Measurements from ENCODE around the gene ZNF710. TPM values are rescaled to one million over a fixed set of nuclear protein-coding genes. Genes with fewer than 3 reads are reported as not detected.
A peak's percentile ranks its signal among the peaks of the same experiment; 100 is the strongest.

The ZNF710 gene
- polyA plus RNA-seq, 2 donors: 21.1 to 62.1 TPM

DNA sequence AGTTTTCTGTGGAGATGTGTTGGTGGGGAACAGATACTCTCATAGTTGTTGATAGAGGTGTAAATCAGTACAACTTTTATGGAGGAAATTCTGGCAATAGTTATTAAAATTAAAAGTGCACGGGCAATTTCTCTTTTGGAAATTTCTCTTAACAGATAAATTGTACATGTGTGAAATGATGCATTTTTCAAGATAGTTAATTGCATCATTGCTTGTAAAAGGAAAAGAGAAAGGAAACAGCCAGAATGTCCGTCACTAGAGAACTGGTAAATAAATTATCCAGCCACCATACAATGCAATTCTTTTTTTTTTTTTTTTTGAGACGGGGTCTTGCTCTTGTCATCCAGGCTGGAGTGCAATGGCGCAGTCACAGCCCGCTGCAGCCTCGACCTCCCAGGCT, 14.2 kb downstream of the ZNF710 start:
- no peaks in the 10 kb centered on the region for H3K36me3 ChIP-seq (ENCODE audit: control insufficient read depth in 2 of 2, insufficient read depth in 2 of 2, low read length in 1 of 2)
- WGBS, 2 donors: 91 to 95% methylated on average over 6 of the region's 6 CpGs
- peaks cover 0 to 4% of the 10 kb centered on the region in 2 donors for H3K9me3 ChIP-seq (ENCODE audit: control insufficient read depth in 2 of 2, insufficient read depth in 1 of 2, low read depth in 1 of 2, low read length in 1 of 2)
- no peak overlapping the region for H3K27ac ChIP-seq (ENCODE audit: low read depth in 2 of 2, low read length in 1 of 2)
- H3K27me3 ChIP-seq (ENCODE audit: control insufficient read depth in 1 of 2, insufficient read depth in 2 of 2, low read length in 2 of 2): no peaks in the 10 kb centered on the region
- H3K4me3 ChIP-seq (ENCODE audit: low read depth in 1 of 2, low read length in 2 of 2): no peak overlapping the region
- peaks cover 0 to 2% of the 10 kb centered on the region in 2 donors for H3K4me1 ChIP-seq (ENCODE audit: control insufficient read depth in 2 of 2, insufficient read depth in 2 of 2, low read length in 1 of 2)

DNA sequence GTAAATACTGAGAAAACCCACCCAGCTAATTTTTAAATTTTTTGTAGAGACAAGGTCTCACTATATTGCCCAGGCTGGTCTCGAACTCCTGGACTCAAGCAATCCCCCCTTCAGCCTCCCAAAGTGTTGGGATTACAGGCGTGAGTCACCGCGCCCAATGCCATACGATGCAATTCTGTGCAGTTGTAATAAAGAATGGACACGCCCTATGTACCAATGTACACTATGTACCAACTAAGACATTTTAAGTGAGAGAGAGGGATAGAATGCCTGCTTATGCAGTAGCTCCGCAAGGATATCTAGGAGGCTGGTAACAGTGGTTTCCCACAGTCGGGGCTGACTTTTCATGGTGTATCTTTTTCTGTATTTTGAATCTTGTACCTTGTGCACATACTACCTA, 14.6 kb downstream of the ZNF710 start:
- WGBS, 2 donors: 83 to 87% methylated on average over 8 of the region's 8 CpGs
- peaks cover 0 to 2% of the 10 kb centered on the region in 2 donors for H3K4me1 ChIP-seq (ENCODE audit: control insufficient read depth in 2 of 2, insufficient read depth in 2 of 2, low read length in 1 of 2)
- H3K9me3 ChIP-seq (ENCODE audit: control insufficient read depth in 2 of 2, insufficient read depth in 1 of 2, low read depth in 1 of 2, low read length in 1 of 2): peaks cover 0 to 4% of the 10 kb centered on the region in 2 donors
- H3K27ac ChIP-seq (ENCODE audit: low read depth in 2 of 2, low read length in 1 of 2): no peak overlapping the region
- H3K4me3 ChIP-seq (ENCODE audit: low read depth in 1 of 2, low read length in 2 of 2): no peak overlapping the region
- H3K27me3 ChIP-seq (ENCODE audit: control insufficient read depth in 1 of 2, insufficient read depth in 2 of 2, low read length in 2 of 2): no peaks in the 10 kb centered on the region
- no peaks in the 10 kb centered on the region for H3K36me3 ChIP-seq (ENCODE audit: control insufficient read depth in 2 of 2, insufficient read depth in 2 of 2, low read length in 1 of 2)

DNA sequence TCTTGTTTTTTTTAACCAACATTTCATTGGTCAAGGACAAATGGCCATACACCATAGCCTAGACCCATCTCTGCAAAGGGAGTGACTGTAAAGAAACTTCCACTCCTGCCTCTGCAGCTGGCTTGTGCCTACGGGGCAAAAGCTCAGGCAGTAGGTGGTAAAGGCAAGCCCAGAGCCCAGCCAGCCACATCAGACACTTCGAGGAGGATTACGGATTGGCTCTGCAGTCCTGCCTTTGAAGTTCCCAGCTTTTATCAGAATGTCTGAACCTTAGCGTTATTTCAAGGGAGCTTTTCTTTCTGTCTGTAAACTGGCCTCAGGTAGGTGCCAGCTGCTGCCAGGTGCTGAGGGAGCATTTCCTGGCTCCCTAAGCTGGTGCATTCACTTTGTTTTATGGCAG, 15.6 kb downstream of the ZNF710 start:
- H3K9me3 ChIP-seq (ENCODE audit: control insufficient read depth in 2 of 2, insufficient read depth in 1 of 2, low read depth in 1 of 2, low read length in 1 of 2): peaks cover 0 to 4% of the 10 kb centered on the region in 2 donors
- H3K27ac ChIP-seq (ENCODE audit: low read depth in 2 of 2, low read length in 1 of 2): peak overlapping the region; percentile 12 to 51
- no peak overlapping the region for H3K4me3 ChIP-seq (ENCODE audit: low read depth in 1 of 2, low read length in 2 of 2)
- H3K27me3 ChIP-seq (ENCODE audit: control insufficient read depth in 1 of 2, insufficient read depth in 2 of 2, low read length in 2 of 2): no peaks in the 10 kb centered on the region
- peaks cover 0 to 2% of the 10 kb centered on the region in 2 donors for H3K4me1 ChIP-seq (ENCODE audit: control insufficient read depth in 2 of 2, insufficient read depth in 2 of 2, low read length in 1 of 2)
- 40 to 42% methylated on average over 4 of the region's 4 CpGs for WGBS, 2 donors
- no peaks in the 10 kb centered on the region for H3K36me3 ChIP-seq (ENCODE audit: control insufficient read depth in 2 of 2, insufficient read depth in 2 of 2, low read length in 1 of 2)

DNA sequence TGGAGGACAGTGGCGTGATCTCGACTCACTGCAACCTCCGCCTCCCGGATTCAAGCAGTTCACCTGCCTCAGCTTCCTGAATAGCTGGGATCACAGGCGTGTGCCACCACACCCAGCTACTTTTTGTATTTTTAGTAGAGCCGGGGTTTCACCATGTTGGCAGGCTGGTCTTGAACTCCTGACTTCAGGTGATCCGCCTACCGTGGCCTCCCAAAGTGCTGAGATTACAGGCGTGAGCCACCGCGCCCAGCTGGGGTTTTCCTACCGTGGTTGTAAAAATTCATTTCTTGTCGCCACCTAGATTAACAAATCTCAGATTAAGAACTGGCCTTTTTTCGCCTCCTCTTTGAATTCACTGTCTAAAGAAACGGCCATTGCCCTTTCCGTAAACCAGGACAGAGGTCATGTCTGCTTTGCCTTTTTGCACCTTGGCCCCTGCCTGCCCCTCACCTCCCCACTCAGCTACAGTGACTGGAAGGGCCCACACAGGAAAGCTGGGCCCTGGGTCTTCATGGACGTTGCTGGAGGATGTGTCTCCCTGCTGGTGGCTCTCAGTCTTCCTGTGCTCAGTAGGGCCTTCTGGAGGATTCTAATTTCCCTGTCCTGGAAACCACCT, 17.2 kb downstream of the ZNF710 start:
- H3K36me3 ChIP-seq (ENCODE audit: control insufficient read depth in 2 of 2, insufficient read depth in 2 of 2, low read length in 1 of 2): no peaks in the 10 kb centered on the region
- WGBS, 2 donors: 80 to 82% methylated on average over 17 of the region's 17 CpGs
- H3K27me3 ChIP-seq (ENCODE audit: control insufficient read depth in 1 of 2, insufficient read depth in 2 of 2, low read length in 2 of 2): no peaks in the 10 kb centered on the region
- H3K4me3 ChIP-seq (ENCODE audit: low read depth in 1 of 2, low read length in 2 of 2): no peak overlapping the region
- no peaks in the 10 kb centered on the region for H3K9me3 ChIP-seq (ENCODE audit: control insufficient read depth in 2 of 2, insufficient read depth in 1 of 2, low read depth in 1 of 2, low read length in 1 of 2)
- H3K4me1 ChIP-seq (ENCODE audit: control insufficient read depth in 2 of 2, insufficient read depth in 2 of 2, low read length in 1 of 2): peaks cover 0 to 4% of the 10 kb centered on the region in 2 donors
- H3K27ac ChIP-seq (ENCODE audit: low read depth in 2 of 2, low read length in 1 of 2): peak overlapping the region in 1 of 2 donors; percentile 66

DNA sequence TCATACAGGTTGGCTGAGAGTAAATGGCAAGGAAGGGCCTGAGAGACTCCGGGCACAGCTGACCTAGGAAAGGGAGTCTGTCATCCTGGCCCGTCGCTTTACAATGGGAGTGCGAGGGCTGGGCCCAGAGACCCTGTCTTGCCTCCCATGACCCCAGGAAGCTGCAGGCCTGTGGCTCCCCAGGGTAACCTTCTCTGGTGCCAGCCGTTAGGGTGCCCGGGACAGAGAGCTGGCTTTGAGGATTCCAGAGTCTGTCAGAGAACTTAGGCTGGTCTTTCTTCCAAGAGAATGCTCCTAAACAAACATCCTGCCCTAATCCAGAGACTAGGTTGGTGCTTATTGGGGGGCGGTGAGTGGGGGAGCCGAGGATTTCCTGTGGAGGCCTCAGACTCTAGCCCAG, 18.5 kb downstream of the ZNF710 start:
- H3K27ac ChIP-seq (ENCODE audit: low read depth in 2 of 2, low read length in 1 of 2): peak overlapping the region in 1 of 2 donors; percentile 59

DNA sequence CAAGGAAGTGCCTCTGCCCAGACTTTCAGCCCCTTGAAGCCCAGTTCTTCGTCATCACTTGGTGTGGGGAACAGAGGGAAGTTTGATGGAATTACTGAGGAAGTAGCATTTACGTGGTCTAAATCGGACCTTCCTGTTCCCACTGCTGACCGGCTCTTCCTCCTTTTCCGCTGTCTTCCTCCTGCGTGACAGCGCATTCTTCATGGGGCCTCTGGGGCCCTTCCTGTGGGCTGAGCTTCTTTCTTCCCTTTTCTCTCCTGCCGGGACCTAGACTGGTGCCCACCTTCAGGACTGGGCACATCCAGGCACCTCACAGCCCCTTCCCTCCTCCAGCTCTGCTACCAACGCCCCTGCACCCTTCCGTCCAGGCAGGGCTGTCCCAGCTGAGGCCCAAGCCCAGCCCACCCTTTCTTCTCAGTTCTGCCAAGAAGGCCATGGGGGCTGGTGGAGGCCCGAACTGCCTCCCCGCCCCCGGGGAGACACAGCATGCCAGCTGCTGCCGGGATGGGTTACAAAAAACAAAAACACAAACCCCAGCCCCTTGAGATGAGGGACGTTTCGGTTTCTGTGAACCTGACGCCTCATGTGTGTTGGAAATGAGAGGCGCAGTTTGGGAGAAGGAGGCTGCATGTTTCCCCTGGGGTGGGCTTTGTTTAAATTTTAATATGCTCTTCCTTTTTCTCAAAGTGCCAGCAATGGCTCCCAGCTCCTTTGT, 19.1 kb downstream of the ZNF710 start:
- no peak overlapping the region for H3K4me3 ChIP-seq (ENCODE audit: low read depth in 1 of 2, low read length in 2 of 2)
- H3K27ac ChIP-seq (ENCODE audit: low read depth in 2 of 2, low read length in 1 of 2): peak overlapping the region; percentile 8 to 59
- H3K27me3 ChIP-seq (ENCODE audit: control insufficient read depth in 1 of 2, insufficient read depth in 2 of 2, low read length in 2 of 2): no peaks in the 10 kb centered on the region
- H3K36me3 ChIP-seq (ENCODE audit: control insufficient read depth in 2 of 2, insufficient read depth in 2 of 2, low read length in 1 of 2): no peaks in the 10 kb centered on the region
- peaks cover 0 to 4% of the 10 kb centered on the region in 2 donors for H3K4me1 ChIP-seq (ENCODE audit: control insufficient read depth in 2 of 2, insufficient read depth in 2 of 2, low read length in 1 of 2)
- H3K9me3 ChIP-seq (ENCODE audit: control insufficient read depth in 2 of 2, insufficient read depth in 1 of 2, low read depth in 1 of 2, low read length in 1 of 2): no peaks in the 10 kb centered on the region
- 61 to 71% methylated on average over 17 to 18 of the region's 18 CpGs for WGBS, 2 donors

More for the DNA sequence above, 18.5 kb downstream of the ZNF710 start:
- H3K27me3 ChIP-seq (ENCODE audit: control insufficient read depth in 1 of 2, insufficient read depth in 2 of 2, low read length in 2 of 2): no peaks in the 10 kb centered on the region
- no peaks in the 10 kb centered on the region for H3K36me3 ChIP-seq (ENCODE audit: control insufficient read depth in 2 of 2, insufficient read depth in 2 of 2, low read length in 1 of 2)
- H3K4me1 ChIP-seq (ENCODE audit: control insufficient read depth in 2 of 2, insufficient read depth in 2 of 2, low read length in 1 of 2): peaks cover 0 to 4% of the 10 kb centered on the region in 2 donors
- no peaks in the 10 kb centered on the region for H3K9me3 ChIP-seq (ENCODE audit: control insufficient read depth in 2 of 2, insufficient read depth in 1 of 2, low read depth in 1 of 2, low read length in 1 of 2)
- 73 to 78% methylated on average over 8 of the region's 8 CpGs for WGBS, 2 donors
- H3K4me3 ChIP-seq (ENCODE audit: low read depth in 1 of 2, low read length in 2 of 2): no peak overlapping the region

DNA sequence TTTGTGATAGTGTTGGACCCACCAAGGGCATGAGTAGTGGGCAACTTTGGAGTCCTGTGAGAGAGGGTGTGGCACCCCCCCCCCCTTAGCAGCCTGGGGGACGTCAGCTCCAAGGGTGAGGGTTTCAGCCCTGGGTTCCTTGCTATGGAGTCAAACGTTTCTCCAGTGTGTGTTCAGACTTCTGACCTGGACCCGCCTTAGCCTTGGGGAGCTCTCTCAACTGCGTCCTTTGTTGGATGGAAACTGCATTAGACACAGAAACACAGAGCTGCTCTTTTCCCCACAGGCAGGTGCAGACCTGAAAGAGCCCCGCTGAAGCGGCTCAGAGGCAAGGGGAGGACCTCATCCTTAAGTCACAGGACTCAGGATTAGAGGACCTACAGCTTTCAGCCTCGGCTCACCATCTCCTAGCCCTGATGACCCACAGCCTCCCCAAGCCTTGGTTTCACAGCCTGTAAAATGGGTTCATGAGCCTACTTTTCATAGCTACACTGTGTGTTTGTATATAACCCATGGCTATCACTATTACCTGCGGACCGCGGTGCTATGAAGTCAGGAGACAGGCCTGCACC, 19.9 kb downstream of the ZNF710 start:
- H3K4me1 ChIP-seq (ENCODE audit: control insufficient read depth in 2 of 2, insufficient read depth in 2 of 2, low read length in 1 of 2): peaks cover 0 to 4% of the 10 kb centered on the region in 2 donors
- H3K27ac ChIP-seq (ENCODE audit: low read depth in 2 of 2, low read length in 1 of 2): no peak overlapping the region
- H3K36me3 ChIP-seq (ENCODE audit: control insufficient read depth in 2 of 2, insufficient read depth in 2 of 2, low read length in 1 of 2): no peaks in the 10 kb centered on the region
- H3K4me3 ChIP-seq (ENCODE audit: low read depth in 1 of 2, low read length in 2 of 2): no peak overlapping the region
- no peaks in the 10 kb centered on the region for H3K27me3 ChIP-seq (ENCODE audit: control insufficient read depth in 1 of 2, insufficient read depth in 2 of 2, low read length in 2 of 2)
- no peaks in the 10 kb centered on the region for H3K9me3 ChIP-seq (ENCODE audit: control insufficient read depth in 2 of 2, insufficient read depth in 1 of 2, low read depth in 1 of 2, low read length in 1 of 2)
- 59 to 77% methylated on average over 10 of the region's 10 CpGs for WGBS, 2 donors

DNA sequence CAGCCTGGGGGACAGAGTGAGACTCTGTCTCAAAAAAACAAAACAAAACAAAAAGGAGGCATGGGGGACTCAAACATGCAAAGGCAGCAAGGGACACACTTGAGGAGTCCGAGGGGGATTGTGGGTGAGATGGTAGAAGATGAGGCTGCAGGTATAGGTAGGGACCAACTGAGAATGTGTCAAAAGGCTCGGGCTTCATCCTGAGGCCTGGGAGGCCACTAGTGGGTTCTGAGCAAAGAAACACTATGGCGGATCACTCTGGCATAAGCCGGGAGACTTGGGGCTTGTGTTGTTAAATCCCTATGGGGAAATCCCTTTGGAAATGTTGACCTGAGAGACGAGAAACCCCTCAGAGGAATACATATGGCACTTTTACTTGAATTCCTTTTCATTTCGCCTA, 21.2 kb downstream of the ZNF710 start:
- Histone ChIP-seq H3K27ac (ENCODE audit: low read depth in 2 of 2, low read length in 1 of 2) (no peak overlapping the region), H3K27me3 (ENCODE audit: control insufficient read depth in 1 of 2, insufficient read depth in 2 of 2, low read length in 2 of 2) (no peaks in the 10 kb centered on the region), H3K4me1 (ENCODE audit: control insufficient read depth in 2 of 2, insufficient read depth in 2 of 2, low read length in 1 of 2) (peaks cover 0 to 4% of the 10 kb centered on the region in 2 donors), H3K36me3 (ENCODE audit: control insufficient read depth in 2 of 2, insufficient read depth in 2 of 2, low read length in 1 of 2) (no peaks in the 10 kb centered on the region), H3K4me3 (ENCODE audit: low read depth in 1 of 2, low read length in 2 of 2) (no peak overlapping the region), H3K9me3 (ENCODE audit: control insufficient read depth in 2 of 2, insufficient read depth in 1 of 2, low read depth in 1 of 2, low read length in 1 of 2) (no peaks in the 10 kb centered on the region)
- 90 to 92% methylated on average over 6 of the region's 6 CpGs for WGBS, 2 donors

DNA sequence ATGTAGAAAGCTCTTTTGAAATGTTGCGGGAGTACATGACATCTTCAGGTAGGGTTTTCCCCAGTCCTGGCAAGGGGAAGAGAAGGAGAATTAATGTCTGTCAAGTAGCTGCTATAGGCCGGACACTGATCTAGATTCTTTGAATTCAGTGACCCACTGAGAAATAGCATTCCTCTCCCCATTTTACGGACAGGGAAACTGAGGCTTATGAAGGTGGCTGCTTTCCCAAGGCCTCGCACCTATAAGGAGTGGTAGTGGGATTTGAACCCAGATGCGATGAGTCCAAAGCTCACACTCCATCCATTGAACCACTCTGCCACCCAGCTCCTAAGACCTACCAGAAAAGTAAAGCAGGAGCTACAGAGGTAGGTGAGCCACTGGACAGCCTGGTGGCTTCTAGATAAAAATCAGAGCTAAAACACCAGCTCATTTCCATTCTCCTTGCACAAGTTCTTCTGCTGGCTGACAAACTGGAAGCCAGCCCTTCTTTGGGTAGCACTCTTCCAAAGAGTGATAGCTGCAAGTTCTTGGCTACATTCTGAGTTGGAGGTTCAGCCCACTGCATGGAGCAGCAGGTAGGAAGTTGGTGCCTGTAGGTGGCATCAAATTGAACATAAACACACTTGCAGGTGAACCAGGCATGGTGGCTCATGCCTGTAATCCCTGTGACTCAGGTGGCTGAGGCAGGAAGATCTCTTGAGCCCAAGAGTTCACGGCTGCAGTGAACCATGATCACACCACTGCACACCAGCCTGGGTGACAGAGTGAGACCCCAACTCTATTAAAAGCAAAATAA, 22.0 kb downstream of the ZNF710 start:
- 77 to 83% methylated on average over 6 of the region's 6 CpGs for WGBS, 2 donors
- H3K36me3 ChIP-seq (ENCODE audit: control insufficient read depth in 2 of 2, insufficient read depth in 2 of 2, low read length in 1 of 2): no peaks in the 10 kb centered on the region
- H3K27me3 ChIP-seq (ENCODE audit: control insufficient read depth in 1 of 2, insufficient read depth in 2 of 2, low read length in 2 of 2): no peaks in the 10 kb centered on the region
- H3K4me1 ChIP-seq (ENCODE audit: control insufficient read depth in 2 of 2, insufficient read depth in 2 of 2, low read length in 1 of 2): peaks cover 0 to 3% of the 10 kb centered on the region in 2 donors
- no peak overlapping the region for H3K4me3 ChIP-seq (ENCODE audit: low read depth in 1 of 2, low read length in 2 of 2)
- peak overlapping the region in 1 of 2 donors; percentile 50 for H3K27ac ChIP-seq (ENCODE audit: low read depth in 2 of 2, low read length in 1 of 2)
- H3K9me3 ChIP-seq (ENCODE audit: control insufficient read depth in 2 of 2, insufficient read depth in 1 of 2, low read depth in 1 of 2, low read length in 1 of 2): no peaks in the 10 kb centered on the region

Data from esophagus (tissue), 2 donors.